A549 treated with Mapracorat at 1 μM for 4 hours (cell line): ENCODE results near the gene CTSW. TPM values are rescaled to one million over a fixed set of nuclear protein-coding genes. Genes with fewer than 3 reads are reported as not detected.

Experiments
- total RNA-seq: library from RNA; stranded (reverse); fragments of 200-300 nt; extraction: Qiagen RNA extraction; gene quantifications from 5 replicates; pipeline ENCODE4 v1.2.3, GENCODE V29; 2022

The CTSW gene
- total RNA-seq = 0.11 TPM in 1 of 5 replicates, not detected in the others

DNA sequence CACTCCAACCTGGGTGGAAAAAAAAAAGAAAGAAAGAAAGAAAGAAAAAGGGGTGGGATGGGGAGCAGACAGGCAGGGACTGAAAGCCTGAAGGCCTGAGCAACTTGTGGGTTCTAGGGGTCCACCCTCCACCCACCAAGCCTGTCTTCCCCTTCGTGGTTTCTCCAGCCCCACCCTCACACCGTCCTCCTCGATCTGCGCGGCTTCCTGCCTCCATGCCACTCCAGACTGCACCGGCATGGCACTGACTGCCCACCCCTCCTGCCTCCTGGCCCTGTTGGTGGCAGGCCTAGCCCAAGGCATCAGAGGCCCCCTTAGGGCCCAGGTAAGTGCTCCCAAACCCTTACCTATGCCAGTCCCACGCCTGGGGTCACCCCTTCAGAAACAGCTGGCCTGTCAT, at the start of gene CTSW:
TSS of gene CTSW (plus strand) at position 221 of the 400 bp plus-strand sequence. CDS start at position 239, 18 bp downstream.

DNA sequence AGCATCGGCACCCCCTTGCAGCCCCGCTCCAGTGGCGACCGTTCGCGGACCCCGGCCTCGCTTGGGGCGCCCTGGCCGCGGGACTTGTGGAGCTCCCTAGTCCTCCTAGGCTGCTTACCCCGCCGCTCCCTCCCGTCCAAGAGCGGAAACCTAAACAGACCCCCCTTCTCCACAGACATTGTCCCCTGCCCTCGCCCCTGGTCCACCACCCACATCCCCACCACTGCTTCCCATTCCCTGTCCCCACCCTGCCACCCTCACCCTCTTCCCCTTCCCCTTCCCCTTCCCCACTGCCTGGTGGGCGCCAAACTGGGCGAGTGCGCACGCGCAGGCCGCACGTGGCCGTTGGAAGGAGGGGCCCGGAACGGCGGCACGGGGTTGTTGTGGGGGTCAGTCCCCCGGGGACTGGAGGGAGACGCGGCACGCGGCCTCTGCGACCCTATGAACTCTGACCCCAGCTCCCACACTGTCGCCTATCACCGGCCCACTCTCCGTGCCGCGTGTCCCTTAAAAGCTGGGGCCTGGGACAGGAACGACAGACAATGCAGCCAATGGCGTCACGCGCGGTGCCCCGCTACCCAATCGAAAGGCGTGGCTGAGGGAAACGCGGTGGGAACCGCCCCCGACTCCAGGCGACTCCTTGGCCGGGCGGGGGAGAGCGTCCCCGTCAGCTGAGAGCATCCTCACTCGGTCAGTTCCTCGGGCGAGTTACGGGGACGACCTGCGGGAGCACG, 46.2 kb upstream of the CTSW start, which contains the start of gene SNX32:
TSS of gene SNX32 (plus strand) at position 667 of the 734 bp plus-strand sequence. CDS start 103 bp downstream, outside the sequence.

DNA sequence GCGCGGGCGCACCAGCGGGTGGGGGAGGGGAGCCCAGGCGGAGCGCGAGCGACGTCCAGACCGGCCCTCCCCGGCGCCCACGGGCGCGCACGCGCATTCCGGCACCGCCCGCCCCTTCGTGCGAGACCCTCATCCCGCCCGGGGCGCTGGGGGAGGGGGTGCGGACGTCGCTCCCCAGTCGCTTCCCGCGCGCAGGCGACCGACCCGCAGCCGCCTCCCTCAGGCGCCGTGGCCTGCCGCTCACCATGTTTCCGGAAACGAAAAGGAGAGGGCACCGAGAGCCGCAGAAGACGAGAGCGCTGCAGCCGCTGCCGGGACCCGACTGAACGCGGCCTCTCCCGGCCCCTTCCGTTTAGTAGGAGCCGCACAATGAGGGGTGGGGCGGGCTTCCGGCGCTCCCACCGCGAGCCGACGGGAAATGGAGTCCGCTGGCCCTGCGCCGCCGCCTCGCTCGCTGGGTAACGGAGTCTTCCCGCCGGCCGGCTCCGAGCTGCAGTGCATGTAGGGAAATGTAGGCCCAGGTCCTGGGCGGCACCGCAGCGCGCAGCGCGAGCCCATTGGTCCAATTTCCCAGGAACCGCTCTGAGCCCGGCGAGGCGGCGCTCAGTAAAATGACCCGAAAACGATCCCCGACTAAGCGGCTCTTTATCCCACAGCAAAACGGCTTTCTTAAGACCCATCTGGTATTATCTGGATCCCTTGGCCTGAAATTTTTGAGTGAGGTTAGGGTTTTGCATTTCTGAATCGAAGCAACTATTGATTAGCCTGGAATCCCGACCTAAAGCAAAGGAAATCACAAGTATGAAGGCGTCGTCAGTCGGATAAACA, 21.6 kb upstream of the CTSW start, which contains the start of gene CFL1:
TSS of gene CFL1 (minus strand) at position 328 of the 828 bp plus-strand sequence. CDS start at position 247, 81 bp downstream.

GRCh38 chr11:65860278-65861164, 19.1 kb upstream of the CTSW start, which contains the start of gene MUS81:
Gene MUS81 (plus strand): TSS chr11:65860433. CDS start chr11:65860754, 321 bp downstream.

GRCh38 chr11:65872586-65873317, 6.9 kb upstream of the CTSW start, which contains the start of gene EFEMP2:
Gene EFEMP2 (minus strand): TSS chr11:65872800. CDS start chr11:65872354, 446 bp downstream.

GRCh38 chr11:65888163-65888814, 8.7 kb downstream of the CTSW start, which contains the start of gene FIBP:
Gene FIBP (minus strand): TSS chr11:65888471. CDS start chr11:65888418, 53 bp downstream.

GRCh38 chr11:65890324-65891218, 10.9 kb downstream of the CTSW start, which contains the start of gene CCDC85B:
Gene CCDC85B (plus strand): TSS chr11:65890673. CDS start chr11:65890784, 111 bp downstream.

GRCh38 chr11:65900125-65900898, 20.7 kb downstream of the CTSW start, which contains the start of gene FOSL1:
Gene FOSL1 (minus strand): TSS chr11:65900388. CDS start chr11:65900339, 49 bp downstream.

DNA sequence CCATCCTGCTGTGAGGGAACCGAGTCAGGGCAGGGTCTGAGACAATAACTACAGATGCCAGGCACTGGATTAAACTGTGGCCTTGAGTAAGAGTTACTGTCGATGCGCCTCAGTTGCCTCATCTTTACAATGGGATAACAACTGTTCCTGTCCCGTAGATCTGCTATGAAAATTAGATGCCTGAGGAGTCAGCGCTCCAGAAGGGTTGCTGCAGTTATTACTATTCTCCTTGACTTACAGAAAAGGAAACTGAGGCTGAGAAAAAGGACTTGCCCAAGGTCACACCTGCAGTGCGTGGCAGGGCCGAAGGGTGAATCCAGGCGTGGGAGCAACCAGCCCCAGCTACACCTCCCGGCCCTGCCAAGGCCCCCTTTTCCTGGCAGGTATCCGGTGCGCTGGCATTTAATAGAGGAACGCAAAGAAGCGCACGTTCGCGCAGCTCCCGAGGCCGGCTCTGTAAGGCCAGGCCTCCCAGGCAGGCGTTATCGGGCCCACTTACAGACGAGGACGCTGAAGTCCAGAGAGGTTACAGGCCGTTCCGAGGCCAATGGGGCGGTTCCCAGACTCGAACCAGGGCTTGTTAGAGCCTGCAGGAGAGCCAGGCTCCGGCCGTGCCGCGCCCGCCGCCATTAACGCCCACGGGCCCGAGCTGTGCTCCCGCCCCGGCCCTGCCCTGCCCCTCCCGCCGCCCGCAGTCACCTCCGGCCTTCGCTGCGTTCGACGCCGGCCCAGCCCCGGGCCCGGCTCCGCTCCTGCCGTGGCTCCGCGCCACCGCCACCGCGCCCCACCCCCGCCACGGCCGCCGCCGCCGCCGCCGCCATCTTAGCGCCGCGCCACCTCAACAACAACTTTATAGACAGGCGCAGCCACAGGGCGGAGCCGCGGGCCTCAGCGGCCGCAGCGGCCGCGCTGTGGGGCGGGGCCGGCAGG, 38.8 kb downstream of the CTSW start, which contains the start of gene C11orf68:
TSS of gene C11orf68 (minus strand) at position 852 of the 930 bp plus-strand sequence. CDS start at position 821, 31 bp downstream.

GRCh38 chr11:65919141-65919572, 39.5 kb downstream of the CTSW start, which contains the start of gene DRAP1:
Gene DRAP1 (plus strand): TSS chr11:65919426. CDS start chr11:65919502, 76 bp downstream.

Other genes starting within 250 kb of the CTSW start
- gene SIPA1, start 241.7 kb upstream of the CTSW start, total RNA-seq = 11.8 to 19.3 TPM (median 17.9 TPM) in 5 replicates
- 62.9 to 72.5 TPM (median 71.8 TPM) in 5 replicates for gene RELA, start 216.9 kb upstream of the CTSW start, total RNA-seq
- gene KAT5, start 167.6 kb upstream of the CTSW start, total RNA-seq = 43.8 to 55.4 TPM (median 48.9 TPM) in 5 replicates
- 20.9 to 52.9 TPM (median 48.6 TPM) in 5 replicates for gene RNASEH2C, start 159.0 kb upstream of the CTSW start, total RNA-seq
- gene AP5B1, start 98.9 kb upstream of the CTSW start, total RNA-seq = 7.6 to 12.1 TPM (median 12.1 TPM) in 5 replicates
- 0.07 to 0.08 TPM in 2 of 5 replicates, not detected in the others for gene OVOL1, start 92.8 kb upstream of the CTSW start, total RNA-seq
- 0.09 TPM in 1 of 5 replicates, not detected in the others for gene SNX32, start 45.9 kb upstream of the CTSW start, total RNA-seq
- gene CFL1, start 21.7 kb upstream of the CTSW start, total RNA-seq = 2,078 to 2,355 TPM (median 2,242 TPM) in 5 replicates
- gene MUS81, start 19.4 kb upstream of the CTSW start, total RNA-seq = 26.7 to 36.3 TPM (median 33.7 TPM) in 5 replicates
- 0.52 to 1.2 TPM (median 0.99 TPM) in 5 replicates for gene EFEMP2, start 7.0 kb upstream of the CTSW start, total RNA-seq
- gene FIBP, start 8.6 kb downstream of the CTSW start, total RNA-seq = 73.6 to 86.8 TPM (median 84.7 TPM) in 5 replicates
- 22.2 to 49.0 TPM (median 44.4 TPM) in 5 replicates for gene CCDC85B, start 10.8 kb downstream of the CTSW start, total RNA-seq
- 122 to 190 TPM (median 138 TPM) in 5 replicates for gene FOSL1, start 20.6 kb downstream of the CTSW start, total RNA-seq
- gene C11orf68, start 39.2 kb downstream of the CTSW start, total RNA-seq = 32.8 to 52.7 TPM (median 45.5 TPM) in 5 replicates
- gene DRAP1, start 39.6 kb downstream of the CTSW start, total RNA-seq = 171 to 273 TPM (median 214 TPM) in 5 replicates
- not detected in 5 replicates for gene TSGA10IP, start 65.6 kb downstream of the CTSW start, total RNA-seq
- gene SART1, start 81.9 kb downstream of the CTSW start, total RNA-seq = 46.4 to 64.2 TPM (median 56.3 TPM) in 5 replicates
- gene EIF1AD, start 122.3 kb downstream of the CTSW start, total RNA-seq = 38.1 to 40.8 TPM (median 39.6 TPM) in 5 replicates
- gene BANF1, start 122.7 kb downstream of the CTSW start, total RNA-seq = 377 to 509 TPM (median 484 TPM) in 5 replicates
- gene CST6, start 132.2 kb downstream of the CTSW start, total RNA-seq = not detected in 5 replicates
- 1.2 to 2.2 TPM (median 1.7 TPM) in 5 replicates for gene CATSPER1, start 146.6 kb downstream of the CTSW start, total RNA-seq
- gene GAL3ST3, start 169.3 kb downstream of the CTSW start, total RNA-seq = not detected in 5 replicates
- gene SF3B2, start 172.5 kb downstream of the CTSW start, total RNA-seq = 169 to 179 TPM (median 172 TPM) in 5 replicates
- 58.3 to 88.8 TPM (median 77.4 TPM) in 5 replicates for gene PACS1, start 190.4 kb downstream of the CTSW start, total RNA-seq